B cell (primary cell): Measurements from ENCODE around the gene METTL3.

Experiments
- CTCF ChIP-seq: fragments of 200-600 bp; IDR thresholded peaks from one replicate; pipeline ENCODE4 v1.8.0; 2022; ENCODE audit warnings: antibody characterized with exemption, mild to moderate bottlenecking
- EZH2 ChIP-seq: IDR thresholded peaks from 2 replicates; pipeline ENCODE4 v1.6.1; 2012; ENCODE audit warnings: borderline replicate concordance, low read depth, mild to moderate bottlenecking, moderate library complexity, low read length; ENCODE audit not compliant: insufficient read depth, poor library complexity, severe bottlenecking

DNA sequence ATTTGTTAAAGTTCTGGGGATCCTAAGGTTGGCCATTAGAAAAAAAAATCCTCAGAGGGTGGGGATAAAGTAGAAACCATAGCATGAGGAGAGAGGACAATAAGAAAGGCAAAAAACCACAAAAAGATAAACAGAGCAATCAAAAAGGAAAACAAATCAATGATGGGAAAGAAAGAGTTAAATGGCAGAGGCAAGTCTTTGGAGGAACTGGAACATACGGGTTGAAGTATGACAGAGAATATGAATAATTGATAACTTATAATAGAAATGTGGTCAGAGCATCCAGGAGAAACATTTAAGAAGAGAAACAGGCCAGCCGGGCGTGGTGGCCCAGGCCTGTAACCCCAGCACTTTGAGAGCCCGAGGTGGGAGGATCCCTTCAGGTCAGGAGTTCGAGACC is 32.8 kb upstream of the METTL3 start:
- TF ChIP-seq CTCF (no peak), EZH2 (no peak)
